ENCODE measurements around the gene TMEM30B.

Gene TMEM30B

DNA sequence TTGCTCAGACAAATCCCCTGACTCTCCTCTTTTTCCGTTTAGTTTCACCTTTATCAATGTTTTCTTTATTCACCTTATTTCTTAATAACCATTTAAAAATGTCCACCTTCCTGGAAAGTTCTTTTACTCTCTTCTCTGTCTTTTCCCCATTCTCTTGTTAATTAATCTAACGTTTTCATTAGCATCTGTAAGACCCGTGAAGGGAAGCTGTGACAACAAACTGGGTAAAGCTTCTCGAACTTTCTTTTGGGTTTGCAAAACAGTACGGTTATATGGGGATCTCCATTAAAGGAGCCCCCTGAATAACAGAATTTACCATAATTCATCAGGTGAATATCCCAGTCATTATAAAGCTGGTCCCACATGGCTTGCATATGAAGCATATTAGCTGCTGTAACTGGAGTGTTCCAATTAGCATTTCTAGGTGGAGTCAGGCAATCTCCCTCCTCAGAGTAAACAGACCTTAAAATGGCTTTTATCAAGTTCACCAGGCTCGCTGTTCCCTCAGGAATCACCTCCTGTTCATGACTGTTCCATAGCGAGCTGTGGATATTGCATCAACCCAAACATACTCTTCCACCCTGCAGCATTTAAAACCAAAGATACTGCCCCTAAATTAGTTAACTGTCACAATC lies 42.4 kb downstream of the TMEM30B start:
- FAIRE-seq (peak; percentile 83), DNase-seq (ENCODE audit: low spot score) (no peak)

DNA sequence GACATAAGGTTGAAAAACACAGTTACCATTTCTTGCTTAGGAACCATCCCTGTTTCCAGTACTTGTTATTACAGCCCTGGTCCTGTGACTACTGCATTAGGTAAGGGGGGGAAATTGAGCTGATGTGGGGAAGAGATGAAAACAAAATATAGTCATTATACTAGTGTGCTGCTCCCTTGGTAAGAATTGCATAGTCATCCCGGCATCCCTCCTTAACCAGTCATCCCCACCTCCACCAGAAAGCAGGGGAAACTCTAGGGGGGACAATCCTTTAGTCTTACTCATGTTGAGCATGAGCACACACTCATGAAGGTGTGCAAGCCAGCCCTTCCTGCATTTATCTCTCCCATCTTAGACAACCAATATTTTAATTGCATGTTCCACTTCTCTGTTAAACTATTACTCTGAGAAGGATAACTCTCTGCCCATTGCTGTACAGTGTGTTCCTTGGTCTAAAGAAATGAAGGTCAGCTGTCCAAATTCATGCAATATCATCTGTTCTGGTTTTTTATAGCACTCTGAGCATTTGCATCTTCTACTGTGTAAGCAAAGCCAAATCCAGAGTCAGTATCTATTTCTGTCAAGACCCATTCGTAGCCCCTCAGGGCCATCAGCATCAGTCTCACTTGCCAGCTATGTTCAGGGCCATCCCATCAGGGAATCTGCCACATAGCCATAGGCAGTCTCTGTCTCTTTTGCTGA lies 46.8 kb downstream of the TMEM30B start:
- peak; percentile 63 for FAIRE-seq
- DNase-seq (ENCODE audit: low spot score): no peak

DNA sequence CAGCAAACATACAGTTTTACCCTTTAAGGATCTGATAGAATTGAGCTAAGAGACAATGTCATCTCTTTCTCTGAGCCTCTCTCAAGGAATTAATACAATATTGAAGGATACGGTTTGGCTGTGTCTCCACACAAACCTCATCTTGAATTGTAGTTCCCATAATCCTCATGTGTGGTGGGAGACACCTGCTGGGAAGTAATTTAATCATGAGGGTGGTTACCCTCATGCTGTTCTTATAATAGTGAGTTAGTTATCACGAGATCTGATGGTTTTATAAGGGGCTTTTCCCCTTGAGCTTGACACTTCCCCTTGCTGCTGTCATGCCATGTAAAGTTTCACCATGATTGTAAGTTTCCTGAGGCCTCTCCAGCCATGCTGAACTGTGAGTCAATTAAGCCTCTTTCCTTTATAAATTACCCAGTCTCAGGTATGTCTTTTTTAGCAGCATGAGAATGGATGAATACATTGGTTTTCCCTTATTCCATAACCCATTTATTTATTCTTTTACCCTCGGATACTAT lies 47.6 kb downstream of the TMEM30B start:
- FAIRE-seq (peak; percentile 17), DNase-seq (ENCODE audit: low spot score) (no peak)

DNA sequence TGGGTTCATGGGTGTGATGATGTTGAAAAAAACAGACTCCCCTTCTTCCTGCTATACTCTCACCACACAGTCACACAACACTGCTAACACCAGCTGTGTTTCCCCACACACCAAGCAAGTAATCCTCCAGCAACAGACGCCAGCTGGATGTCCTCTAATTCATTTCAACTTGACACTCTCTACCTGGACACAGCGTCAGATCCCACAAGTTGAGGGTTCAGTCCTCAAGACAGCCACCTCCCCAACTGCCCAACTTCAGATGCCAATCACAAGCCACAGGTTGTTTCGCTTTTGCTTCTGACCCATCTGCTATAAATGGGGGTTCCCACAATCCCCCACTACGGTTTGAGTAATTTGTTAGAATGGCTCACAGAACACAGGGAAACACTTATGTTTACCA lies 49.3 kb downstream of the TMEM30B start:
- no peak for FAIRE-seq
- no peak for DNase-seq (ENCODE audit: low spot score)

DNA sequence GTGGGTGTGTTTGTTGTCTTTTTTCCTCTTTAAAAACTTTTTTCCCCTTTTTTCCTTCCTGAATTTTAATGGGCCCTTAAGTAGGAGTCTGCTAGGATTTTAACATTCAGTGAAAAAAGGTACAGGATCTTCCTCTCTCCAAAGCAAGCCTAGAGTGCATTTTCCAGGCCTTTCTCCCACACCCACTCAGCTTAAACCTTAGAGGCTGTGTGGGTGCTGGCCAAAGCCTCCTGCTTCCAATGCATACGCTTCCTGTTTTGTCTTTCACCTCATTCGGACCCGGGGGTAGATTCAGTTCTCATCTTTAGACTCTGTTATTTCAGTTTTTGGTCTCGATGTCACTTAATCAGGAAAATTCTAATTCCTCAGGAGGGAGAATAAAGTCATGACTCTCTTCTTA lies 51.2 kb downstream of the TMEM30B start:
- DNase-seq (ENCODE audit: low spot score) (no peak), FAIRE-seq (no peak)

DNA sequence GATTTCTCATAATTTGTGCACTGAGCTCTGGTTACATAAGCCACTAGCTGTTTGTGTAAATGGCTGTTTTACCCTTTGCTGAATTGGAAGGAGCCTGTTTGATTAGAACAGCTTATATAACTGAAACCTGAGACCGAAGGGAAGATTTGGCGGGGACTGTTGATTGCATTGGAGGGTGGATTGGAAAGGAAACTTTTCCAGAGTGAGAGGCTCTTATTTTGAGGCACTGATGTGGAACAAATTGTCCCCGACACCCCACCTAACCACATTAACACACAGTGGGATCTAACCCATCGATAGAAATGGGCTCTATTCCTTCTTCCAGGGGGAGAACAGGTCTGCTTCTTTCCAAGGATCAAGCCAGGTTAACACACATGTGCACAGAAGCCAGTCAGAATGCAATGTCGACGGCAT lies 51.7 kb downstream of the TMEM30B start:
- FAIRE-seq (peak; percentile 30), DNase-seq (ENCODE audit: low spot score) (no peak)

DNA sequence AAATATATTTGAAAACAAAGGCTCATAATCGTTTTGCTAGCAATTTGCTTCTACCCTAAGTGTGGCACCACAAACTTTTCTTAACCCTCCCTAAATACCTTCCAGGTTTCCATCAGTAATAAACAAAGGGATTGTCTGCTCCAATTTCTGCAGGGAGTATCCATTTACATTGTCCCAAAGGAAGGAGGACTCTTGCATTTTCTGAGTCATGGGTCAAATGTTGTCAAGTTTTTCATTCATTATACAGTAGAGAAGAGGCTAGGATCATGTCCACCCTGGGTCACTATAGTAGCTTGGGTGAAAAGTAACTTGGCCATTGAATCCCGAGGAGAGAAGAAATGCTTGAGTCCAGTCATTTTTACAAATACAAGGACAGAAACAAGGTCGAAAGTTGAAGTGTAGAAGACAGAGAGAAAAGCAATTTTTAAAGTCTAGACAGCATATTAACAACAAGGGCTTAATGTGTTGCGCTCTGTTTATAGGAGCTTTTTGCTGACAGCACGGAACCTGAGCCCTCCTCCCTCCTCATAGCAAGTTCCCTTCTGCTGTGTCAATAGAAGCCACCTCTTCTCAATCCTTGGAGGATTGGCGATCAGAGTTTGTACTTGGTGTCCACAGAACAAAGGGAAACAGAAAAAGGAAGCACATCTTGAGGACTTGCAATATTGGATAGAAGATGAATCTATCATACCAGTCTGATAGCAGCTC lies 53.1 kb downstream of the TMEM30B start:
- DNase-seq (ENCODE audit: low spot score) (no peak), FAIRE-seq (no peak)
